PC-3 (cell line): ENCODE results near the gene ERFE. TPM values are rescaled to one million over a fixed set of nuclear protein-coding genes. Genes with fewer than 3 reads are reported as not detected.

ENCODE experiments used
- ATAC-seq: fragments of 200-7000 bp; cut with Tn5 transposase; 2 replicates; pipeline ENCODE4 v1.9.1; 2020; ENCODE audit warnings: mild to moderate bottlenecking, moderate library complexity
- BruUV-seq: library from RNA; stranded (reverse); fragments of 400-500 nt; replicated peaks from 2 replicates; lab custom pipeline; 2021; lab: Mats Ljungman, UMichigan
- CTCF ChIA-PET: fragments of 300-600 bp; sonication (Branson Sonifier 250); formaldehyde crosslinking; loops from one replicate; lab custom pipeline; 2022; ENCODE audit warnings: antibody characterized with exemption; lab: Charles Lee
- POLR2A ChIA-PET: fragments of 300-600 bp; sonication (Branson Sonifier 250); formaldehyde crosslinking; loops from one replicate; lab custom pipeline; 2022; ENCODE audit warnings: antibody characterized with exemption; ENCODE audit not compliant: unreplicated experiment; lab: Charles Lee
- DNase-seq: peaks from one replicate; pipeline ENCODE4 v3.0.0-alpha.2; 2015
- H2AFZ ChIP-seq: fragments of 300-600 bp; sonication (generic); 2 replicates; pipeline ENCODE4 v1.6.0; 2016; ENCODE audit warnings: antibody characterized with exemption, low read length
- H3F3A ChIP-seq: fragments of 300-600 bp; sonication (generic); one replicate; pipeline ENCODE4 v1.6.0; 2017; ENCODE audit warnings: antibody characterized with exemption, low read length, control low read depth, mild to moderate bottlenecking; ENCODE audit not compliant: unreplicated experiment
- H3K27ac ChIP-seq: fragments of 300-600 bp; sonication (generic); 2 replicates; pipeline ENCODE4 v1.5.1; 2016; ENCODE audit warnings: mild to moderate bottlenecking, low read length
- H3K27me3 ChIP-seq: fragments of 300-600 bp; sonication (generic); 2 replicates; pipeline ENCODE4 v1.6.1; 2016; ENCODE audit warnings: low read length, mixed read lengths
- H3K36me3 ChIP-seq: fragments of 300-600 bp; sonication (generic); 2 replicates; pipeline ENCODE4 v1.6.1; 2016; ENCODE audit warnings: low read depth, mixed run types, low read length, mixed read lengths
- H3K4me1 ChIP-seq: fragments of 300-600 bp; sonication (generic); 2 replicates; pipeline ENCODE4 v1.5.1; 2016; ENCODE audit warnings: low read length; ENCODE audit not compliant: insufficient read depth
- H3K4me2 ChIP-seq: fragments of 300-600 bp; sonication (generic); 2 replicates; pipeline ENCODE4 v1.6.0; 2016; ENCODE audit warnings: low read length
- H3K4me3 ChIP-seq: fragments of 300-600 bp; sonication (generic); 2 replicates; pipeline ENCODE4 v1.5.1; 2016; ENCODE audit warnings: mild to moderate bottlenecking, low read length, mixed read lengths
- H3K79me2 ChIP-seq: fragments of 300-600 bp; sonication (generic); 2 replicates; pipeline ENCODE4 v1.6.1; 2017; ENCODE audit warnings: low read length, mixed read lengths
- H3K9ac ChIP-seq: fragments of 300-600 bp; sonication (generic); 2 replicates; pipeline ENCODE4 v1.6.0; 2016; ENCODE audit warnings: mild to moderate bottlenecking, low read length
- H3K9me2 ChIP-seq: fragments of 300-600 bp; sonication (generic); replicated peaks from 2 replicates; pipeline ENCODE4 v1.6.1; 2016; ENCODE audit warnings: mixed run types, low read length, mixed read lengths
- H3K9me3 ChIP-seq: fragments of 300-600 bp; sonication (generic); 2 replicates; pipeline ENCODE4 v1.6.1; 2016; ENCODE audit warnings: low read length, mixed read lengths
- H4K20me1 ChIP-seq: fragments of 300-600 bp; sonication (generic); 2 replicates; pipeline ENCODE4 v1.6.1; 2016; ENCODE audit warnings: low read length, mixed read lengths
- CTCF ChIP-seq: fragments of 300-600 bp; sonication (generic); conservative IDR thresholded peaks from 2 replicates; pipeline ENCODE4 v1.5.1; 2017; ENCODE audit warnings: antibody characterized with exemption, low read depth, mild to moderate bottlenecking, low read length
- EZH2 ChIP-seq: fragments of 300-600 bp; sonication (generic); IDR thresholded peaks from one replicate; pipeline ENCODE4 v1.6.1; 2017; ENCODE audit warnings: antibody characterized with exemption, mild to moderate bottlenecking, low read length; ENCODE audit not compliant: unreplicated experiment
- EZH2phosphoT487 ChIP-seq: fragments of 300-600 bp; sonication (generic); IDR thresholded peaks from 2 replicates; pipeline ENCODE4 v1.6.1; 2018; ENCODE audit warnings: mild to moderate bottlenecking, antibody characterized with exemption, low read length, borderline replicate concordance
- intact Hi-C: fragments of 100-400 bp; cut with micrococcal nuclease; formaldehyde crosslinking; loops from 2 replicates; pipeline ENCODE4 v1.9.0; 2023
- total RNA-seq: library from RNA; depleted of rRNA; stranded (reverse); fragments of >200 nt; gene quantifications from 2 replicates; pipeline ENCODE4 v1.2.3, GENCODE V29; 2014

Gene ERFE
- total RNA-seq, 1 experiment from 2014 or later = 7.4 TPM

- Histone ChIP-seq H4K20me1 (no peaks in the 10 kb centered on the region), H3K9ac (no peak overlapping the region), H2AFZ (no peak overlapping the region), H3K4me1 (peaks cover 30% of the 10 kb centered on the region), H3K27ac (no peak overlapping the region), H3K9me3 (no peaks in the 10 kb centered on the region), H3K36me3 (no peaks in the 10 kb centered on the region), H3K79me2 (no peaks in the 10 kb centered on the region), H3K27me3 (no peaks in the 10 kb centered on the region), H3K4me3 (no peak overlapping the region; the same call in 1 of the 2 replicates), H3F3A (no peaks in the 10 kb centered on the region), H3K4me2 (peak overlapping the region; percentile 72), H3K9me2 (no peaks in the 10 kb centered on the region)
- DNase-seq (peak; percentile 92), ATAC-seq (peak; percentile 74)
- BruUV-seq = no TSS peak
- POLR2A ChIA-PET = no interaction called here
- intact Hi-C loops = no loop called here
- CTCF ChIA-PET = no interaction called here
- TF ChIP-seq EZH2phosphoT487 = no peak
- no peak for TF ChIP-seq CTCF
- TF ChIP-seq EZH2 = no peak
These were observed 15.4 kb upstream of the ERFE start for GRCh38 chr2:238143239-238143951.

- Histone ChIP-seq H3F3A (no peaks in the 10 kb centered on the region), H3K36me3 (no peaks in the 10 kb centered on the region), H2AFZ (no peak overlapping the region), H3K9me2 (no peaks in the 10 kb centered on the region), H4K20me1 (no peaks in the 10 kb centered on the region), H3K4me3 (no peak overlapping the region), H3K9me3 (no peaks in the 10 kb centered on the region), H3K79me2 (no peaks in the 10 kb centered on the region), H3K4me2 (peak overlapping the region; percentile 72; the same call in 1 of the 2 replicates), H3K27ac (no peak overlapping the region), H3K27me3 (no peaks in the 10 kb centered on the region), H3K4me1 (peaks cover 30% of the 10 kb centered on the region), H3K9ac (no peak overlapping the region)
- POLR2A ChIA-PET = no interaction called here
- intact Hi-C loops = no loop called here
- CTCF ChIA-PET = no interaction called here
- no peak for TF ChIP-seq EZH2phosphoT487
- TF ChIP-seq EZH2 = no peak
- TF ChIP-seq CTCF = no peak
- no peak for ATAC-seq
- BruUV-seq = no TSS peak
- DNase-seq = no peak
These were observed 14.5 kb upstream of the ERFE start for GRCh38 chr2:238144262-238144661.

GRCh38 chr2:238145046-238145445 lies 13.7 kb upstream of the ERFE start:
- TF ChIP-seq EZH2 (no peak), EZH2phosphoT487 (no peak)
- no peak overlapping the region for H3K27ac ChIP-seq
- CTCF ChIA-PET = no interaction called here

More at GRCh38 chr2:238145046-238145445, 13.7 kb upstream of the ERFE start:
- BruUV-seq = no TSS peak
- Histone ChIP-seq H3K9me3 (no peaks in the 10 kb centered on the region), H2AFZ (no peak overlapping the region), H3K4me3 (no peak overlapping the region), H3K27me3 (no peaks in the 10 kb centered on the region), H4K20me1 (no peaks in the 10 kb centered on the region), H3K4me2 (no peak overlapping the region), H3K9me2 (no peaks in the 10 kb centered on the region), H3F3A (no peaks in the 10 kb centered on the region), H3K4me1 (peaks cover 30% of the 10 kb centered on the region), H3K36me3 (no peaks in the 10 kb centered on the region), H3K9ac (no peak overlapping the region), H3K79me2 (no peaks in the 10 kb centered on the region)
- ATAC-seq (no peak), DNase-seq (no peak)
- POLR2A ChIA-PET = no interaction called here
- intact Hi-C loops = no loop called here
